K562 (cell line): ENCODE measurements around the gene GPR42. TPM values are rescaled to one million over a fixed set of nuclear protein-coding genes. Genes with fewer than 3 reads are reported as not detected.
A peak's percentile ranks its signal among the peaks of the same experiment; 100 is the strongest.

ENCODE experiments used
- ATF1 ChIP-seq, 2 experiments: fragments of 450-650 bp in 1 of 2; IDR thresholded peaks; 2 replicates each; pipeline ENCODE4 v1.6.1; 2016; ENCODE audit warnings: missing compliant biosample characterization in 1 of 2, missing genetic modification characterization in 1 of 2
- CC2D1A ChIP-seq: fragments of 450-650 bp; IDR thresholded peaks from 2 replicates; pipeline ENCODE4 v1.6.1; 2017; ENCODE audit warnings: mild to moderate bottlenecking
- FOXJ2 ChIP-seq: fragments of 200-800 bp; sonication (Bioruptor generic); IDR thresholded peaks from 2 replicates; pipeline ENCODE4 v1.6.1; 2016; ENCODE audit warnings: missing genetic modification characterization, missing compliant biosample characterization
- KAT2B ChIP-seq: IDR thresholded peaks from one replicate; pipeline ENCODE4 v1.6.1; 2012; ENCODE audit warnings: low read depth, mild to moderate bottlenecking, control low read depth, inconsistent platforms, low read length, moderate library complexity
- OTX1 ChIP-seq: fragments of 450-650 bp; formaldehyde crosslinking; IDR thresholded peaks from 2 replicates; pipeline ENCODE4 v1.4.0; 2022; ENCODE audit warnings: mild to moderate bottlenecking
- PYGO2 ChIP-seq: fragments of 450-650 bp; IDR thresholded peaks from 2 replicates; pipeline ENCODE4 v1.6.1; 2016; ENCODE audit warnings: mild to moderate bottlenecking, missing genetic modification characterization, moderate library complexity, missing compliant biosample characterization
- RB1 ChIP-seq: fragments of 450-650 bp; IDR thresholded peaks from 2 replicates; pipeline ENCODE4 v1.6.1; 2017; ENCODE audit warnings: low read depth, mild to moderate bottlenecking
- SMARCC2 ChIP-seq: fragments of 450-650 bp; IDR thresholded peaks from 2 replicates; pipeline ENCODE4 v1.6.1; 2017; ENCODE audit warnings: antibody characterized with exemption, moderate library complexity, mild to moderate bottlenecking, low read depth
- SRF ChIP-seq, 2 experiments: fragments of 250-450, 450-650 bp in 1 of 2; sonication (Bioruptor Pico) in 1 of 2; sonication (generic) in 1 of 2; formaldehyde crosslinking; IDR thresholded peaks; 2 replicates each; pipeline versions ENCODE4 v1.5.0 to v1.5.1; 2020 to 2022; ENCODE audit warnings: mild to moderate bottlenecking in 1 of 2, missing genetic modification reagents in 1 of 2
- TCFL5 ChIP-seq: fragments of 250-450 bp; sonication (Bioruptor Pico); conservative IDR thresholded peaks from 2 replicates; pipeline ENCODE4 v1.6.1; 2021; ENCODE audit warnings: mild to moderate bottlenecking, moderate library complexity, matching md5 sums
- TOE1 ChIP-seq, 2 experiments: fragments of 450-650 bp in 1 of 2; sonication (generic) in 1 of 2; formaldehyde crosslinking in 1 of 2; IDR thresholded peaks; 2 replicates each; pipeline versions ENCODE4 v1.7.1 to v1.8.0; 2016 to 2022; ENCODE audit warnings: borderline replicate concordance in 2 of 2, mild to moderate bottlenecking in 2 of 2, antibody characterized with exemption in 1 of 2, inconsistent platforms in 1 of 2, low read depth in 1 of 2, missing genetic modification reagents in 1 of 2, moderate library complexity in 1 of 2
- TRIM28 ChIP-seq: fragments of 450-650 bp; IDR thresholded peaks from 2 replicates; pipeline ENCODE4 v1.6.1; 2017
- U2AF1 ChIP-seq: fragments of 200-400 bp; formaldehyde crosslinking; optimal IDR thresholded peaks from 2 replicates; pipeline ENCODE3; 2017; ENCODE audit warnings: mild to moderate bottlenecking, low read depth, low read length, moderate library complexity
- ZC3H11A ChIP-seq: IDR thresholded peaks from 2 replicates; pipeline ENCODE4 v1.6.1; 2012; ENCODE audit warnings: low read depth, low read length, improper control_type of control experiment
- ZC3H4 ChIP-seq: sonication (generic); formaldehyde crosslinking; IDR thresholded peaks from 2 replicates; pipeline ENCODE4 v1.9.0; 2021; ENCODE audit warnings: missing genetic modification reagents, borderline replicate concordance
- ZFP91 ChIP-seq: sonication (generic); formaldehyde crosslinking; IDR thresholded peaks from 2 replicates; pipeline ENCODE4 v1.8.0; 2022; ENCODE audit warnings: mild to moderate bottlenecking, missing genetic modification reagents
- ZNF282 ChIP-seq: sonication (generic); formaldehyde crosslinking; IDR thresholded peaks from 2 replicates; pipeline ENCODE4 v1.8.1; 2023; ENCODE audit warnings: missing genetic modification reagents
- polyA plus RNA-seq, 8 experiments: library from polyadenylated mRNA; depleted of rRNA in 4 of 8; stranded (reverse) in 5 of 8; unstranded in 3 of 8; fragments of >200 nt; fragmentation: Nextera tagmentation in 2 of 8; fragmentation: Illumina TruSeq in 1 of 8; extraction: Ambion mirVana in 2 of 8; extraction: Trizol in 1 of 8; gene quantifications; 2 replicates each; pipeline versions ENCODE4 v1.2.1 to v1.2.3, GENCODE V29; 2011 to 2014; ENCODE audit warnings: inconsistent platforms in 1 of 8, missing spikeins in 1 of 8
- total RNA-seq, 7 experiments: library from RNA; depleted of rRNA in 6 of 7; stranded (reverse); fragments of >200 nt in 6 of 7; fragmentation: Illumina TruSeq in 2 of 7; extraction: Trizol in 2 of 7; gene quantifications; 2 replicates each; pipeline versions ENCODE4 v1.2.1 to v1.2.3, GENCODE V29; 2011 to 2021; ENCODE audit warnings: low replicate concordance in 1 of 7
- TF ChIP-seq, protein P1 (sequence below): sonication (generic); formaldehyde crosslinking; IDR thresholded peaks from 2 replicates; pipeline ENCODE4 v1.8.1; 2023; ENCODE audit warnings: mild to moderate bottlenecking, missing genetic modification reagents
- TF ChIP-seq, protein P2 (sequence below): fragments of 450-650 bp; IDR thresholded peaks from 2 replicates; pipeline ENCODE4 v1.6.1; 2016; ENCODE audit warnings: missing biosample characterization, missing genetic modification characterization
- TF ChIP-seq, protein P3 (sequence below), 2 experiments: fragments of 150-350 bp in 1 of 2; IDR thresholded peaks; 2 replicates each; pipeline ENCODE4 v1.6.1; 2012 to 2016; ENCODE audit warnings: low read depth in 2 of 2, low read length in 2 of 2, mild to moderate bottlenecking in 1 of 2, moderate library complexity in 1 of 2

GPR42 gene
- total and polyA plus RNA-seq, 9 of the 15 experiments (the other 6 are each of a cell fraction or from before 2014, with no cell fraction given) = not detected

- TF ChIP-seq, protein P1, sequence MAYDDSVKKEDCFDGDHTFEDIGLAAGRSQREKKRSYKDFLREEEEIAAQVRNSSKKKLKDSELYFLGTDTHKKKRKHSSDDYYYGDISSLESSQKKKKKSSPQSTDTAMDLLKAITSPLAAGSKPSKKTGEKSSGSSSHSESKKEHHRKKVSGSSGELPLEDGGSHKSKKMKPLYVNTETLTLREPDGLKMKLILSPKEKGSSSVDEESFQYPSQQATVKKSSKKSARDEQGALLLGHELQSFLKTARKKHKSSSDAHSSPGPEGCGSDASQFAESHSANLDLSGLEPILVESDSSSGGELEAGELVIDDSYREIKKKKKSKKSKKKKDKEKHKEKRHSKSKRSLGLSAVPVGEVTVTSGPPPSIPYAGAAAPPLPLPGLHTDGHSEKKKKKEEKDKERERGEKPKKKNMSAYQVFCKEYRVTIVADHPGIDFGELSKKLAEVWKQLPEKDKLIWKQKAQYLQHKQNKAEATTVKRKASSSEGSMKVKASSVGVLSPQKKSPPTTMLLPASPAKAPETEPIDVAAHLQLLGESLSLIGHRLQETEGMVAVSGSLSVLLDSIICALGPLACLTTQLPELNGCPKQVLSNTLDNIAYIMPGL (CRISPR knock-in tag) = 0 out of 2 replicates have a peak, but pooled peaks have one; percentile 20
- TF ChIP-seq ZFP91 (CRISPR knock-in tag) (no peak), U2AF1 (no peak), PYGO2 (tag) (no peak), TRIM28 (0 out of 2 replicates have a peak, but pooled peaks have one; percentile 47), ATF1 (CRISPR knock-in tag; IDR thresholded peaks at IDR 0.05) (no peak), ATF1 (tag; IDR thresholded peaks at IDR 0.05) (peak; percentile 81), OTX1 (CRISPR knock-in tag) (no peak), FOXJ2 (tag) (peak; percentile 90), SRF (CRISPR knock-in tag; IDR thresholded peaks at IDR 0.05) (no peak), TOE1 (IDR thresholded peaks at IDR 0.05; ENCODE audit: borderline replicate concordance) (peak; percentile 70), TOE1 (CRISPR knock-in tag; IDR thresholded peaks at IDR 0.05; ENCODE audit: borderline replicate concordance, low read depth) (no peak), RB1 (peak; percentile 77), CC2D1A (peak; percentile 78; the same call in 1 of the 2 replicates), KAT2B (no peak), ZNF282 (CRISPR knock-in tag) (no peak), TCFL5 (no peak), ZC3H11A (no peak), SMARCC2 (peak; percentile 91), ZC3H4 (no peak)
- TF ChIP-seq, protein P2, sequence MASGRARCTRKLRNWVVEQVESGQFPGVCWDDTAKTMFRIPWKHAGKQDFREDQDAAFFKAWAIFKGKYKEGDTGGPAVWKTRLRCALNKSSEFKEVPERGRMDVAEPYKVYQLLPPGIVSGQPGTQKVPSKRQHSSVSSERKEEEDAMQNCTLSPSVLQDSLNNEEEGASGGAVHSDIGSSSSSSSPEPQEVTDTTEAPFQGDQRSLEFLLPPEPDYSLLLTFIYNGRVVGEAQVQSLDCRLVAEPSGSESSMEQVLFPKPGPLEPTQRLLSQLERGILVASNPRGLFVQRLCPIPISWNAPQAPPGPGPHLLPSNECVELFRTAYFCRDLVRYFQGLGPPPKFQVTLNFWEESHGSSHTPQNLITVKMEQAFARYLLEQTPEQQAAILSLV (tag) = no peak
- TF ChIP-seq, protein P3, sequence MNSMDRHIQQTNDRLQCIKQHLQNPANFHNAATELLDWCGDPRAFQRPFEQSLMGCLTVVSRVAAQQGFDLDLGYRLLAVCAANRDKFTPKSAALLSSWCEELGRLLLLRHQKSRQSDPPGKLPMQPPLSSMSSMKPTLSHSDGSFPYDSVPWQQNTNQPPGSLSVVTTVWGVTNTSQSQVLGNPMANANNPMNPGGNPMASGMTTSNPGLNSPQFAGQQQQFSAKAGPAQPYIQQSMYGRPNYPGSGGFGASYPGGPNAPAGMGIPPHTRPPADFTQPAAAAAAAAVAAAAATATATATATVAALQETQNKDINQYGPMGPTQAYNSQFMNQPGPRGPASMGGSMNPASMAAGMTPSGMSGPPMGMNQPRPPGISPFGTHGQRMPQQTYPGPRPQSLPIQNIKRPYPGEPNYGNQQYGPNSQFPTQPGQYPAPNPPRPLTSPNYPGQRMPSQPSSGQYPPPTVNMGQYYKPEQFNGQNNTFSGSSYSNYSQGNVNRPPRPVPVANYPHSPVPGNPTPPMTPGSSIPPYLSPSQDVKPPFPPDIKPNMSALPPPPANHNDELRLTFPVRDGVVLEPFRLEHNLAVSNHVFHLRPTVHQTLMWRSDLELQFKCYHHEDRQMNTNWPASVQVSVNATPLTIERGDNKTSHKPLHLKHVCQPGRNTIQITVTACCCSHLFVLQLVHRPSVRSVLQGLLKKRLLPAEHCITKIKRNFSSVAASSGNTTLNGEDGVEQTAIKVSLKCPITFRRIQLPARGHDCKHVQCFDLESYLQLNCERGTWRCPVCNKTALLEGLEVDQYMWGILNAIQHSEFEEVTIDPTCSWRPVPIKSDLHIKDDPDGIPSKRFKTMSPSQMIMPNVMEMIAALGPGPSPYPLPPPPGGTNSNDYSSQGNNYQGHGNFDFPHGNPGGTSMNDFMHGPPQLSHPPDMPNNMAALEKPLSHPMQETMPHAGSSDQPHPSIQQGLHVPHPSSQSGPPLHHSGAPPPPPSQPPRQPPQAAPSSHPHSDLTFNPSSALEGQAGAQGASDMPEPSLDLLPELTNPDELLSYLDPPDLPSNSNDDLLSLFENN (IDR thresholded peaks at IDR 0.05; ENCODE audit: low read depth in 2 of 2, low read length in 2 of 2) = peak in 1 of 2 experiments; percentile 87; a peak in 2 of 4 replicates
Observed at GRCh38 chr19:35380450-35381124, 9.7 kb downstream of the GPR42 start (continued).
